Vagina (tissue), 2 donors: Measurements from ENCODE around the gene SMARCA2.

Experiments used
- POLR2A ChIP-seq, 2 donors: fragments of 450-650 bp; IDR thresholded peaks; one replicate each; pipeline ENCODE4 v1.6.1; 2017; ENCODE audit warnings: antibody characterized with exemption in 2 of 2, mild to moderate bottlenecking in 2 of 2, moderate library complexity in 2 of 2
- POLR2AphosphoS5 ChIP-seq, 2 donors: sonication (generic); formaldehyde crosslinking; IDR thresholded peaks; one replicate each; pipeline ENCODE4 v1.9.0; 2017; ENCODE audit warnings: antibody characterized with exemption in 2 of 2, mild to moderate bottlenecking in 2 of 2, low read depth in 1 of 2; ENCODE audit not compliant: insufficient read depth in 1 of 2
- TF ChIP-seq, protein P1 (sequence below), 3 experiments: fragments of 450-650 bp in 2 of 3; fragments of 200-600 bp in 1 of 3; sonication (generic) in 1 of 3; IDR thresholded peaks; one replicate each; pipeline ENCODE4 v1.5.1; 2017 to 2019; ENCODE audit warnings: antibody characterized with exemption in 3 of 3, mild to moderate bottlenecking in 2 of 3, moderate library complexity in 2 of 3

DNA sequence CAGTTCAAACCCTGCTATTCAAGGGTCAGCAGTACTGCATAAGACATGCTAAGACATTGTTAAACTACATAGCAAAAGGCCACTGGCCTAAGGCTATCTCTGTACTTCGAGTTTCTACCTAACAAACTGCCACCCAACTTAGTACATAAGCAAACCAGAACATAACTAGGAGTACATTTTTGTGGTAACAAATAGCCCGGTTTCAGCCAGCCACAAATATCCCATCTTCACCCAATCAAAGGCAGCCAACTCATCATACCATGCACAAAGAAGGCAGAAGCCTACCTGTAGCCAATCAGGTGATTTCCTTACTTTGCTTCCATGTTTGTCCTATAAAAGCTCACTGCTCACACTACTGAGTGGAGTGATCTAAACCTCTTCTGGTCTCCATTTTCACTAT lies 201.4 kb downstream of the SMARCA2 start:
- TF ChIP-seq POLR2AphosphoS5 (IDR thresholded peaks at IDR 0.05; ENCODE audit: insufficient read depth in 1 of 2, low read depth in 1 of 2) (no peak), POLR2A (IDR thresholded peaks at IDR 0.05) (no peak)
- TF ChIP-seq, protein P1, sequence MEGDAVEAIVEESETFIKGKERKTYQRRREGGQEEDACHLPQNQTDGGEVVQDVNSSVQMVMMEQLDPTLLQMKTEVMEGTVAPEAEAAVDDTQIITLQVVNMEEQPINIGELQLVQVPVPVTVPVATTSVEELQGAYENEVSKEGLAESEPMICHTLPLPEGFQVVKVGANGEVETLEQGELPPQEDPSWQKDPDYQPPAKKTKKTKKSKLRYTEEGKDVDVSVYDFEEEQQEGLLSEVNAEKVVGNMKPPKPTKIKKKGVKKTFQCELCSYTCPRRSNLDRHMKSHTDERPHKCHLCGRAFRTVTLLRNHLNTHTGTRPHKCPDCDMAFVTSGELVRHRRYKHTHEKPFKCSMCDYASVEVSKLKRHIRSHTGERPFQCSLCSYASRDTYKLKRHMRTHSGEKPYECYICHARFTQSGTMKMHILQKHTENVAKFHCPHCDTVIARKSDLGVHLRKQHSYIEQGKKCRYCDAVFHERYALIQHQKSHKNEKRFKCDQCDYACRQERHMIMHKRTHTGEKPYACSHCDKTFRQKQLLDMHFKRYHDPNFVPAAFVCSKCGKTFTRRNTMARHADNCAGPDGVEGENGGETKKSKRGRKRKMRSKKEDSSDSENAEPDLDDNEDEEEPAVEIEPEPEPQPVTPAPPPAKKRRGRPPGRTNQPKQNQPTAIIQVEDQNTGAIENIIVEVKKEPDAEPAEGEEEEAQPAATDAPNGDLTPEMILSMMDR (IDR thresholded peaks at IDR 0.05), result no peak
